NCI-H345 (cell line): Measurements from ENCODE around the gene NBPF26.
"Not testable (repeated sequence)": the region's sequence is repeated elsewhere in the genome, so short reads cannot be mapped to it uniquely, and the experiment has no call there.

Experiments
- DNase-seq: peaks from one replicate; lab custom pipeline; 2025; lab: John Stamatoyannopoulos, UW

Gene NBPF26

GRCh38 chr1:120723715-120724402 is at the start of gene NBPF26:
NBPF26 (plus strand) TSS chr1:120723945.
- DNase-seq: peak; percentile 18

DNA sequence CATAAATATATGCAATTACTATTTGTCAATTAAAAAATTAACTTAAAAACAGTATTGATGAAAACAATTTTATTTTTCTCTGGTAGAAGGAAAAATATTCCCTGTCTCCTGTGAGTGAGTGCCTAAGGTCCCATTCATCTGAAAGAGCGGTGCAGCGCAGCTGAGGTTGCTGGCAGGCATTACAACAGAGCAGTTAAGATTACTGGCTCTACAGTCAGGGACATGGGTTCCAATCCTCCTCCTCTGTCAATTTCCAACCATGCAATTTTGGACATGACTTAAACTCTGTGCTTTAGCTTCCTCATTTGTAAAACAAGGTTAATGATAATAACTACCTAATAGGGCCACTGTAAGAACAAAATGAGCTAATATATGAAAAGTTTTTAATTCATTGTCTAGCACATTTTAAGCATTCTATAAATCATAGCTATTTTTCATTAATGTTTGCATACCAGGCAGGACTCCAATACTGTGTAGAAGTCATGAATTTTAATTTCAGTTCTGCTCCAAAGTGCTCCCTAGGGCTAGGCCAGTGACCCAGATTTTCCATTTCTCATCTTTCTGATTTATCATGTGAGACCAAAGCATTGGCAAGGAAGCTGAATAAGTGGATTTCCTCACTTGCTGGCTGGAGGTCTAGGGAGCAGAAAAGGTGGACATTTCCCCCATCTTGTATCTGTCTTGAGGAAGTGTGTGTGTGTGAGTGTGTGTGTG is 43.5 kb upstream of the NBPF26 start:
- not testable (repeated sequence) for DNase-seq

GRCh38 chr1:120680938-120681337 is 42.8 kb upstream of the NBPF26 start:
- not testable (repeated sequence) for DNase-seq

DNA sequence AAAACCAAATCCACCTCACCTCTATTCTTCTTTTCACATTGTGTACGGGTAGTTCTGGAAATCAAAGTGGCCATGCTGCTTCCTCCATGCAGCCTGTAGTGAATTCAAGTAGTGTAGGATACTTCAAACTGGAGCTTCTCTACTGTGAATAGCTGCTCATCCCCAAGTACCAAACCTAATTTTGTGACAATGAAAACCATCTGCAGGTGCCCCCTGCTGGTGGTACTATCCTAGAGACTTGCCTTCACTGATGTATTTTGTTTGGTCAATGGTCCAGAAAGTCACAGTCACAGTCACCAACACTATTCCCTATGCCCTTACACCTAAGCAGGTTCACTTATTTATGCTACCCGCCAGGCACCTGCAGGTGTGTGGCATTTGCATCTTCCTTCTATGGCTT is 39.3 kb upstream of the NBPF26 start:
- DNase-seq: not testable (repeated sequence)

GRCh38 chr1:120685622-120686021 is 38.1 kb upstream of the NBPF26 start:
- not testable (repeated sequence) for DNase-seq

DNA sequence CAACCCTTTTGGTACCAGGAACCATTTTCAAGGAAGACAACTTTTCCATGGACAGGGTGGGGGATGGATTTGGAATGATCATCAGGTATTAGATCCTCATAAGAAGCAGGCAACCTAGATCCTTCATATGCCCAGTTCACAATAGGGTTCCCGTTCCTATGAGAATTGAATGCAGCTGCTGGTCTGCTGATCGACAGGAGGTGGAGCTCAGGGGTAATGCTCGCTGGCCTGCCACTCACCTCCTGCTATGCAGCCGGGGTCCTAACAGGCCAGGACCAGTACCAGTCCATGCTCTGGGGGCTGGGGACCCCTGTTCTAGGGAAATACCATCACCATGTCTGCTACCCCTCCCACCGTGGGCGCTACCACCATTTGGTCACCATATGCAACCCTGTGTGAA is 36.5 kb upstream of the NBPF26 start:
- DNase-seq: not testable (repeated sequence)

DNA sequence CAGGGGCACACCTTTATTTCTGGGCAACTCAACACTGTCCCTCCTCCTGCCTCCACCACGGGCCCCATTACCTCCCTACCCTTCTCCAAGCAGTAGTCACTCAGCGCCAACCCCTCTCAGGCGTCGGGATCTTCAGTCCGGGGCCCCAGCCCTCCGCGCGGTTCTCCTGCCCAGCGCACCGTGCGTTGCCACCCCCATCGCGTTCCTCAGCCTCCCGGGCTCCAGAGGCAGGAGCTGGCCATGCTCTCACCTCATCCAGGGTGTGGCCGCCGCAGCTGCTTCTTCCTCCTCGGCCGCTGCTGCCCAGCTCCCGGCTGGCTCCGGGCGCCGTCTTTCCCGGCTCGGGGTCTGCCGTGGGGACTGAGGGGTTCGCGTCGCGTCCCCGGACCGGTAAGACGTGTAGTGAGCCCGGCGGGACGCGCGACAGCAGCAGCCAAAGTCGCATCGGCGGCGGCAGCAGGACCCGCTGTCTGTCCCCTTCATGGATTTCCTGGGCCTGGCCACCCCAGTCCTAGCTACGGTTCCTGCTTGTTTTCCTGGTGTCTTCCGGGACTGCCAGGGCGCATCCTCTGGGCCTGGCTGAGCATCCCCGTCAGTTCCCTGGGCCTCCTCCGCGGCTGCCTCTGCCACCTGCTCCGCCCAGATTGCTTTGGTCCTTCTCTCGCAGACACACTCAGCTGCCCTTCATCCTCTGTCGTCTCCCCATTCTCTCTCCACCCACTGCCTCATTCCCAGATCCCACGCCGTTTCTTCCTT is 22.8 kb upstream of the NBPF26 start:
- not testable (repeated sequence) for DNase-seq

- DNase-seq: not testable (repeated sequence)
These were observed 409 bp upstream of the NBPF26 start for GRCh38 chr1:120723358-120723714.

- DNase-seq: not testable (repeated sequence)
These were observed 762 bp downstream of the NBPF26 start for GRCh38 chr1:120724507-120724906.

GRCh38 chr1:120728811-120729210 is 5.1 kb downstream of the NBPF26 start:
- DNase-seq: not testable (repeated sequence)

DNA sequence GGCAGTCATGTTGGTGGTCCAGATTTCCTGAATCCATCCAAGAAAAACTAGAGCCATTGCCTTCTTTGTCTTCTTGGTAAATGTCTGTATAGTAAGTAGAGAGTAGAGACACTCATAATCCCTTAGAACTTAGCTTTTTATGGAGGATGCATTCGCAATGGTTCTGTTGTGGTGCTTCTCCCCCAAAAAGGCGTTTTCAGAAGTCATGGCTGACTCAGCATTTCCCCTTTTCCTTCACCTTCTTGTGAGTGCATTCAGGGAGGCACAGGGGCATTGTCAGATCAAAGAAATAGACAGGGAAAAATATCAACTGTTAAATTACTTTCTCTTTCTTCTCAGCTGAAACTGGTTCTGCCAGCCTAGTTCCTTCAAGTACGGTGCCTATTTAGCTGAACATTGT is 45.3 kb downstream of the NBPF26 start:
- not testable (repeated sequence) for DNase-seq

DNA sequence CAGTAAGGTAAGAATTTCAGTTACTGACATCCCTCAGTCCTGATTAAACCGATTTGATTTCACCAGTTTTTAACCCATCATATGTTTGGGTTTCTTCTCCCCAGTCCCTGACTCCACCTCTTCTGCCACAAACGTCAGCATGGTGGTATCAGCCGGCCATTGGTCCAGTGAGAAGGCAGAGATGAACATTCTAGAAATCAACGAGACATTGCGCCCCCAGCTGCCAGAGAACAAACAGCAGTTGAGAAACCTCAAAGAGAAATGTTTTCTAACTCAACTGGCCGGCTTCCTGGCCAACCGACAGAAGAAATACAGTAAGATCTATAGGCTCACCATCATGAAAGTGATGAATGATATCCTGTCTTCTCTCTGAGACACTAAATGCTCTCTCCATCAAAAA is 81.7 kb downstream of the NBPF26 start:
- not testable (repeated sequence) for DNase-seq

DNA sequence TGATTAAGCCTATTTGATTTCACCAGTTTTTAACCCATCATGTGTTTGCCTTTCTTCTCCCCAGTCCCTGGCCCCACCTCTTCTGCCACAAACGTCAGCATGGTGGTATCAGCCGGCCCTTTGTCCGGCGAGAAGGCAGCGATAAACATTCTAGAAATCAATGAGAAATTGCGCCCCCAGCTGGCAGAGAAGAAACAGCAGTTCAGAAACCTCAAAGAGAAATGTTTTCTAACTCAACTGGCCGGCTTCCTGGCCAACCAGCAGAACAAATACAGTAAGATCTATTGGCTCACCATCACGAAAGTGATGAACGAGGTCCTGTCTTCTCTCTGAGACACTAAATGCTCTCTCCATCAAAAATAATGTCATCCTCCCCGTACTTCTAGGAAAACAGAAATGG is 88.1 kb downstream of the NBPF26 start:
- peak; percentile 18 for DNase-seq

GRCh38 chr1:120825051-120825450 is 101.3 kb downstream of the NBPF26 start:
- not testable (repeated sequence) for DNase-seq

GRCh38 chr1:120826623-120827022 is 102.9 kb downstream of the NBPF26 start:
- DNase-seq: not testable (repeated sequence)

- DNase-seq: peak; percentile 70
These were observed 120.6 kb downstream of the NBPF26 start for GRCh38 chr1:120844186-120844944.

DNA sequence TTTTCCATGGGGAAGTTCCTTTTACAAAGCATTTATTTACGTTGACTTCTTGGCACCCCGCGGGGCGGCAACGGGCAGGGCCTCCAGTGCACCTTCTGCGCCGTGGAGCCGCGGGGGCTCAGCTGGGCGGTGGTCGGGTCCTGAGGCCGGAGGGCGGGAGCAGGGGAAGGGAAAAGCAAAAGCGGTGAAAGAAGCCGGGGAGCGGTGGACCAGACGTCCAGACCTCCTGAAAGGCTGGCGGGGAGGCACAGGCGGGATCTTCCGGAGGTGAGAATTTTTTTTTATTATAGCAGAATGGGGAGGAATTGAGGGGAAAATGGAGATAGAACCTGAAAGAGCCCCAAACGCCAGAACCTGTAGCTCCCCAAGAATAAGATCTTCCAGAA is 121.2 kb downstream of the NBPF26 start:
- DNase-seq: not testable (repeated sequence)

DNA sequence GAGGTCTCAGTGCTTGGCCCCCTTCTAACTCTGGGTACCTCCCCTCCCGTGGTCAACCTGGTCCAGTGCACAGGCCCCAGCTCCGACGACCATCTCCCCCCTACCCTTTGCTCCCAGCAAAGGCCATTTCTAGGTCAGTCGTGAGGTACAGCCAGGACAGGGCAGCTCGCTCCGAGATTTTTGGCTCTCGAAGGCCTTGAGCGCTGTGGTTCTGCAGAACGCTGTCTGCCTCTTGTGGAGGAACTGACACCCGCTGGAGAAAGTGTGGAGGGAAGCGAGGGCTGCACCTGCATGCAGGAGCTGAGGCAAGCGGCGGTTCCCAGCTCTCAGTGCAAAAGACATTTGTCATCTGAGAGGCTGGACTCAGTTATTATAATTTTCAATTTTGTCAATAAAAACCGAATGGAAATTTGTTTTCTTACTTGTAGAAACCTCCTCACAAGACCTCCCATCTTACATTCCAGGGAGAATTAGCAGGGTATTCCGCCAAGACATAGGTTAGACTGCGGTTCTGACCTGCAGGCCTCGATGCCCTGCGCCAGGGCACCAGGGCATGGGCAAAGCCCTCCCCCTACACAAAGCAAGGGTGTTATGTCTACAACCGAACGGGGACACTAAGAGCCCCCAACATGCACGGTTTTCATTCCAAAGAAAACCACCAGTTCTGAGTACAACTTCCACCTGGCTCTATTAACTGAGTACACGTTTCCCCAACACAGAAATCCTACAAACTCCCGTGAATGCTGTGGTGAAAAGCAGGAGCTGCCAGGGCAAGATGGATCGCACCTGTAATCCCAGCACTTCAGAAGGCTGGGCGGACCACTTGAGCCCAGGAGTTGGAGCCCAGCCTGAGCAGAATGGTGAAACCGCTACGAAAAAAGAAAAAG is 125.9 kb downstream of the NBPF26 start:
- DNase-seq: not testable (repeated sequence)

DNA sequence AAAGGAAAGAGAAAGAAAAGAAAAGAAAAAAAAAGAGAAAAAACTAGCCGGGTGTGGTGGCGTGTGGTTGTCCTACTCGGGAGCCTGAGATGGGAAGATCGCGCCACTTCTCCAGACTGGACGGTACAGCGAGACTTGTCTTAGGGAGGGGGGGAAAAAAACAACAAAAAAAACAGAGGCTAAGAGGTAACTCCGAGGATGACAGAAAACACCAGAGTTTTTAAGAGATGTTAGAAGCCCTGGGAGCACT is 126.5 kb downstream of the NBPF26 start:
- not testable (repeated sequence) for DNase-seq

- DNase-seq: peak; percentile 94
These were observed 127.0 kb downstream of the NBPF26 start for GRCh38 chr1:120850537-120851421.
